Astrocyte (in vitro differentiated cells and primary cell): ENCODE measurements around the gene BANK1. TPM values are rescaled to one million over a fixed set of nuclear protein-coding genes. Genes with fewer than 3 reads are reported as not detected.

ENCODE experiments used
- DNase-seq: peaks from one replicate; pipeline ENCODE4 v3.0.0-alpha.2; 2010; ENCODE audit warnings: low read depth
- FAIRE-seq: peaks from 2 replicates; lab custom pipeline; 2011; peaks lifted over from hg19 to GRCh38; lab: Jason Lieb, UNC
- H2AFZ ChIP-seq: 2 replicates; pipeline ENCODE4 v1.6.0; 2012; ENCODE audit warnings: low read depth, low read length, inconsistent platforms
- H3K27ac ChIP-seq: 2 replicates; pipeline ENCODE4 v1.5.1; 2011; ENCODE audit warnings: low read depth, low read length, inconsistent platforms
- H3K27me3 ChIP-seq: 2 replicates; pipeline ENCODE4 v1.6.0; 2011; ENCODE audit warnings: low read length, inconsistent platforms; ENCODE audit not compliant: insufficient read depth
- H3K36me3 ChIP-seq: 2 replicates; pipeline ENCODE4 v1.5.1; 2011; ENCODE audit warnings: low read length, inconsistent platforms; ENCODE audit not compliant: insufficient read depth
- H3K4me1 ChIP-seq: 2 replicates; pipeline ENCODE4 v1.5.1; 2011; ENCODE audit warnings: low read length, inconsistent platforms; ENCODE audit not compliant: insufficient read depth
- H3K4me2 ChIP-seq: 2 replicates; pipeline ENCODE4 v1.6.0; 2012; ENCODE audit warnings: low read length, inconsistent platforms
- H3K4me3 ChIP-seq: 2 replicates; pipeline ENCODE4 v1.5.1; 2011; ENCODE audit warnings: low read depth, mild to moderate bottlenecking, low read length, inconsistent platforms; ENCODE audit not compliant: insufficient read depth
- H3K79me2 ChIP-seq: 2 replicates; pipeline ENCODE4 v1.6.0; 2012; ENCODE audit warnings: mild to moderate bottlenecking, low read length, inconsistent platforms; ENCODE audit not compliant: insufficient read depth
- H3K9ac ChIP-seq: 2 replicates; pipeline ENCODE4 v1.6.0; 2012; ENCODE audit warnings: mild to moderate bottlenecking, low read length, inconsistent platforms
- H3K9me3 ChIP-seq: 2 replicates; pipeline ENCODE4 v1.5.1; 2012; ENCODE audit warnings: low read depth, mild to moderate bottlenecking, low read length, inconsistent platforms; ENCODE audit not compliant: insufficient read depth
- H4K20me1 ChIP-seq: 2 replicates; pipeline ENCODE4 v1.6.0; 2012; ENCODE audit warnings: low read length, inconsistent platforms; ENCODE audit not compliant: insufficient read depth
- H3K27ac Mint-ChIP-seq: one replicate; pipeline ENCODE4 v1.8.0; 2021; ENCODE audit warnings: mild to moderate bottlenecking, mixed read lengths; ENCODE audit not compliant: unreplicated experiment
- H3K27me3 Mint-ChIP-seq: one replicate; pipeline ENCODE4 v1.8.0; 2021; ENCODE audit warnings: low read depth, mixed read lengths; ENCODE audit not compliant: unreplicated experiment
- H3K36me3 Mint-ChIP-seq: one replicate; pipeline ENCODE4 v1.8.0; 2021; ENCODE audit warnings: low read depth, mixed read lengths; ENCODE audit not compliant: unreplicated experiment
- H3K4me1 Mint-ChIP-seq: one replicate; pipeline ENCODE4 v1.8.0; 2021; ENCODE audit warnings: low read depth, mixed read lengths; ENCODE audit not compliant: unreplicated experiment
- H3K4me3 Mint-ChIP-seq: one replicate; pipeline ENCODE4 v1.8.0; 2021; ENCODE audit warnings: mild to moderate bottlenecking, moderate library complexity, mixed read lengths; ENCODE audit not compliant: unreplicated experiment
- H3K9me3 Mint-ChIP-seq: one replicate; pipeline ENCODE4 v1.8.0; 2021; ENCODE audit warnings: mild to moderate bottlenecking, mixed read lengths; ENCODE audit not compliant: unreplicated experiment
- EZH2 ChIP-seq: IDR thresholded peaks from 2 replicates; pipeline ENCODE4 v1.6.1; 2012; ENCODE audit warnings: mild to moderate bottlenecking, low read length, inconsistent platforms; ENCODE audit not compliant: insufficient read depth
- total RNA-seq: library from RNA; stranded (reverse); gene quantifications from 2 replicates; pipeline ENCODE4 v1.2.1, GENCODE V29; 2021
- TF ChIP-seq, protein P1 (sequence below): IDR thresholded peaks from 2 replicates; pipeline ENCODE4 v1.5.1; 2011; ENCODE audit warnings: low read depth, mild to moderate bottlenecking, inconsistent platforms, low read length, moderate library complexity; ENCODE audit not compliant: insufficient read depth

BANK1 gene
- total RNA-seq, 1 donor from 2014 or later = 1.3 TPM

- H3K79me2 ChIP-seq = no peaks in the 10 kb centered on the region
- H3K4me2 ChIP-seq = no peak overlapping the region
- no peak for TF ChIP-seq EZH2
- TF ChIP-seq, protein P1, sequence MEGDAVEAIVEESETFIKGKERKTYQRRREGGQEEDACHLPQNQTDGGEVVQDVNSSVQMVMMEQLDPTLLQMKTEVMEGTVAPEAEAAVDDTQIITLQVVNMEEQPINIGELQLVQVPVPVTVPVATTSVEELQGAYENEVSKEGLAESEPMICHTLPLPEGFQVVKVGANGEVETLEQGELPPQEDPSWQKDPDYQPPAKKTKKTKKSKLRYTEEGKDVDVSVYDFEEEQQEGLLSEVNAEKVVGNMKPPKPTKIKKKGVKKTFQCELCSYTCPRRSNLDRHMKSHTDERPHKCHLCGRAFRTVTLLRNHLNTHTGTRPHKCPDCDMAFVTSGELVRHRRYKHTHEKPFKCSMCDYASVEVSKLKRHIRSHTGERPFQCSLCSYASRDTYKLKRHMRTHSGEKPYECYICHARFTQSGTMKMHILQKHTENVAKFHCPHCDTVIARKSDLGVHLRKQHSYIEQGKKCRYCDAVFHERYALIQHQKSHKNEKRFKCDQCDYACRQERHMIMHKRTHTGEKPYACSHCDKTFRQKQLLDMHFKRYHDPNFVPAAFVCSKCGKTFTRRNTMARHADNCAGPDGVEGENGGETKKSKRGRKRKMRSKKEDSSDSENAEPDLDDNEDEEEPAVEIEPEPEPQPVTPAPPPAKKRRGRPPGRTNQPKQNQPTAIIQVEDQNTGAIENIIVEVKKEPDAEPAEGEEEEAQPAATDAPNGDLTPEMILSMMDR = no peak
- H2AFZ ChIP-seq = no peak overlapping the region
- no peak overlapping the region for H3K9ac ChIP-seq
- H3K27me3 ChIP-seq = no peaks in the 10 kb centered on the region
- H3K36me3 ChIP-seq = no peaks in the 10 kb centered on the region
- Mint-ChIP-seq H3K4me1 (peaks cover 9% of the 10 kb centered on the region), H3K27me3 (no peaks in the 10 kb centered on the region), H3K9me3 (no peaks in the 10 kb centered on the region), H3K36me3 (no peaks in the 10 kb centered on the region), H3K27ac (no peak overlapping the region), H3K4me3 (no peak overlapping the region)
- no peak overlapping the region for H3K27ac ChIP-seq
- H3K4me3 ChIP-seq = no peak overlapping the region
- peaks cover 6% of the 10 kb centered on the region for H3K4me1 ChIP-seq
- FAIRE-seq (no peak), DNase-seq (no peak)
- no peaks in the 10 kb centered on the region for H4K20me1 ChIP-seq
- H3K9me3 ChIP-seq = no peaks in the 10 kb centered on the region
Observed at GRCh38 chr4:101831816-101832215, 41.3 kb downstream of the BANK1 start.

DNA sequence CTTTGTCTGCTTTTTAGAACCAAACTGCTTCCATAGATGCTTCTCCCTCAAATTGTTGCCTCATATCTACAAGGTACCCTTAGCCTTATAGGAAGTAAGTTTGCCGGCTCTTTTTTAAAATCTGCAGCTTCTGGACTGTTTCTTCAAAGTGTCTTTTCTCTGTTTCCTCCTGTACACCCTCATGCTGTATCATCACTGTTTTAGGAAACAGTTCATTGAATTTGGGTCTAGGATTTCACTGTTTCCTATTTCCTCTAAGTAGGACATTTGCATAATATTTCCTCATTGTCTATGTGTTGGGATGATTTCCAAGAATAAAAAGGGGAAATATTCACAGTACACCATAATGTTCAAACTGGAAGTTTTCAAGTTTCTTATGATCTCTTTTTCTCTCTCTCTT, 43.0 kb downstream of the BANK1 start:
- peaks cover 9% of the 10 kb centered on the region for H3K4me1 Mint-ChIP-seq
- Histone ChIP-seq H3K4me3 (no peak overlapping the region), H2AFZ (no peak overlapping the region), H3K4me2 (no peak overlapping the region), H3K4me1 (peaks cover 6% of the 10 kb centered on the region), H3K27me3 (no peaks in the 10 kb centered on the region), H3K36me3 (no peaks in the 10 kb centered on the region), H4K20me1 (no peaks in the 10 kb centered on the region), H3K9me3 (no peaks in the 10 kb centered on the region), H3K79me2 (no peaks in the 10 kb centered on the region), H3K27ac (no peak overlapping the region), H3K9ac (no peak overlapping the region)
- no peak for FAIRE-seq
- H3K36me3 Mint-ChIP-seq = no peaks in the 10 kb centered on the region
- TF ChIP-seq EZH2 = no peak
- TF ChIP-seq, protein P1 = no peak
- H3K9me3 Mint-ChIP-seq = no peaks in the 10 kb centered on the region
- no peak overlapping the region for H3K27ac Mint-ChIP-seq
- no peak overlapping the region for H3K4me3 Mint-ChIP-seq
- H3K27me3 Mint-ChIP-seq = no peaks in the 10 kb centered on the region
- no peak for DNase-seq

DNA sequence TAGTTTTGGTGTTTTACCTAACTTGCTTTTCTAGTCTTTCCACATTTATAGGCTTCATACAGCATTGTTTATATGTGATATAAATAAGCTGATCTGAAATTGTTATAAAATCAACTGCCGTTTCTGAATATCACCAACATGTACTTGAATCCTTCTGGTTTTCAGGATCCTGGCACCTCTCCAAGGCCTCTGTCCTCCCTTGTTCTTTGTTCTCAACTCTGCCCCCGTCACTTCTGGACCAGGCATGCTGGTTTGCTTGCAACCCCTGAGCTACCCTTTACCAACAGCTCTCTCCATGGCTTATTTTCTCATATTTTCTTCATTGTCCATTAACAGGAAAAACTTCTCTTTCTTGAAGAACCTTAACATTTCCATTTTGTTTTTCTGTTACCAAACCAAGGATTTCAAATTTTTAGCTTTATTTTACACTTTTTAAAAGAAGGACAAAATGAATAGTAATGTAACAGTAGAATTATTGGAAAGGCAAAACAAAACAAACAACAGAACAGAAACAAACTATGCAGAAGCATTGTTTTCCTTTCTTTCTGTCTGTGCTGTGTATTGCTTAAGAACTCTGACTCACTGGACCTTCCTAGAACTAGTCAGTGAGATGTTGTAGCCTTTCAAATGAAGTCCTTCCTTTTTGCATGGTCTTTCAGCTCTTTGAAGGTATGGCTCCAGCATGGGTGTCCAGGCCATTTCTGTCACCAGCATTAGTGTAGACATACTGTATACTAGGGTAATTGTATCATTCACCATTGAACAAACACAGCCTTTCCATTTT, 44.8 kb downstream of the BANK1 start:
- FAIRE-seq = peak; percentile 76
- no peaks in the 10 kb centered on the region for H3K79me2 ChIP-seq
- no peak overlapping the region for H3K4me3 Mint-ChIP-seq
- H3K36me3 ChIP-seq = no peaks in the 10 kb centered on the region
- H3K36me3 Mint-ChIP-seq = no peaks in the 10 kb centered on the region
- H3K4me3 ChIP-seq = no peak overlapping the region
- H3K4me1 ChIP-seq = peaks cover 6% of the 10 kb centered on the region
- H3K9ac ChIP-seq = no peak overlapping the region
- no peaks in the 10 kb centered on the region for H3K9me3 ChIP-seq
- H2AFZ ChIP-seq = peak overlapping the region; percentile 46
- no peaks in the 10 kb centered on the region for H4K20me1 ChIP-seq
- H3K4me2 ChIP-seq = peak overlapping the region; percentile 8
- H3K9me3 Mint-ChIP-seq = no peaks in the 10 kb centered on the region
- H3K4me1 Mint-ChIP-seq = peaks cover 9% of the 10 kb centered on the region
- peak overlapping the region; percentile 4 for H3K27ac Mint-ChIP-seq
- H3K27me3 ChIP-seq = no peaks in the 10 kb centered on the region
- DNase-seq = peak; percentile 48
- TF ChIP-seq, protein P1 = no peak
- no peak for TF ChIP-seq EZH2
- H3K27me3 Mint-ChIP-seq = no peaks in the 10 kb centered on the region
- no peak overlapping the region for H3K27ac ChIP-seq
